Neural progenitor cell (in vitro differentiated cells): Measurements from ENCODE around the gene PTGR3. TPM values are rescaled to one million over a fixed set of nuclear protein-coding genes. Genes with fewer than 3 reads are reported as not detected.
"Not testable (repeated sequence)": the region's sequence is repeated elsewhere in the genome, so short reads cannot be mapped to it uniquely, and the experiment has no call there.

Source experiments
- DNase-seq: peaks from one replicate; pipeline ENCODE4 v3.0.0-alpha.2; 2016; ENCODE audit warnings: low spot score
- H2AFZ ChIP-seq: fragments of 200-600 bp; sonication (generic); replicated peaks from 2 replicates; pipeline ENCODE4 v1.6.1; 2016; ENCODE audit warnings: antibody characterized with exemption
- H3F3A ChIP-seq: fragments of 200-600 bp; sonication (generic); 2 replicates; pipeline ENCODE4 v1.6.1; 2016; ENCODE audit warnings: antibody characterized with exemption, low read depth
- H3K27ac ChIP-seq: fragments of 200-600 bp; sonication (generic); 2 replicates; pipeline ENCODE4 v1.5.1; 2016; ENCODE audit warnings: mild to moderate bottlenecking
- H3K27me3 ChIP-seq: fragments of 200-600 bp; sonication (generic); 2 replicates; pipeline ENCODE4 v1.6.1; 2016; ENCODE audit warnings: mild to moderate bottlenecking, moderate library complexity
- H3K36me3 ChIP-seq: fragments of 200-600 bp; sonication (generic); 2 replicates; pipeline ENCODE4 v1.5.1; 2016
- H3K4me1 ChIP-seq: fragments of 200-600 bp; sonication (generic); 2 replicates; pipeline ENCODE4 v1.6.1; 2016; ENCODE audit warnings: mixed run types
- H3K4me2 ChIP-seq: fragments of 200-600 bp; sonication (generic); 2 replicates; pipeline ENCODE4 v1.6.1; 2016
- H3K4me3 ChIP-seq: fragments of 200-600 bp; sonication (generic); 2 replicates; pipeline ENCODE4 v1.5.1; 2016
- H3K79me2 ChIP-seq: fragments of 200-600 bp; sonication (generic); 2 replicates; pipeline ENCODE4 v1.6.1; 2016; ENCODE audit warnings: low read depth
- H3K9ac ChIP-seq: fragments of 200-600 bp; sonication (generic); 2 replicates; pipeline ENCODE4 v1.6.1; 2016
- H3K9me3 ChIP-seq: fragments of 200-600 bp; sonication (generic); 2 replicates; pipeline ENCODE4 v1.5.1; 2016; ENCODE audit warnings: low read depth
- H4K20me1 ChIP-seq: fragments of 200-600 bp; sonication (generic); 2 replicates; pipeline ENCODE4 v1.6.1; 2016; ENCODE audit warnings: low read depth
- H3K27ac Mint-ChIP-seq: 3 replicates; pipeline ENCODE4 v1.8.0; 2021; ENCODE audit warnings: mixed read lengths
- H3K27me3 Mint-ChIP-seq: 2 replicates; pipeline ENCODE4 v1.8.0; 2022; ENCODE audit warnings: low read depth, mild to moderate bottlenecking, inconsistent platforms, moderate library complexity, mixed read lengths; ENCODE audit not compliant: insufficient read depth
- H3K36me3 Mint-ChIP-seq: 3 replicates; pipeline ENCODE4 v1.8.0; 2021; ENCODE audit warnings: mixed read lengths
- H3K4me1 Mint-ChIP-seq: 3 replicates; pipeline ENCODE4 v1.8.0; 2021; ENCODE audit warnings: mixed read lengths
- H3K4me3 Mint-ChIP-seq: 3 replicates; pipeline ENCODE4 v1.8.0; 2021; ENCODE audit warnings: mild to moderate bottlenecking, moderate library complexity, mixed read lengths
- H3K9me3 Mint-ChIP-seq: 3 replicates; pipeline ENCODE4 v1.8.0; 2020; ENCODE audit warnings: mixed read lengths
- EZH2 ChIP-seq: fragments of 200-600 bp; sonication (generic); IDR thresholded peaks from 2 replicates; pipeline ENCODE4 v1.6.1; 2017; ENCODE audit warnings: antibody characterized with exemption, mild to moderate bottlenecking, moderate library complexity
- EZH2phosphoT487 ChIP-seq: fragments of 200-600 bp; sonication (generic); IDR thresholded peaks from 2 replicates; pipeline ENCODE4 v1.6.1; 2017; ENCODE audit warnings: antibody characterized with exemption
- total RNA-seq: library from RNA; depleted of rRNA; stranded (reverse); fragments of >200 nt; gene quantifications from 2 replicates; pipeline ENCODE4 v1.2.3, GENCODE V29; 2015; ENCODE audit warnings: low replicate concordance
- TF ChIP-seq, protein P1 (sequence below): fragments of 200-600 bp; sonication (generic); IDR thresholded peaks from 2 replicates; pipeline ENCODE4 v1.5.1; 2017; ENCODE audit warnings: antibody characterized with exemption, mild to moderate bottlenecking

Gene PTGR3
- total RNA-seq, 1 donor from 2014 or later: 13.0 TPM

DNA sequence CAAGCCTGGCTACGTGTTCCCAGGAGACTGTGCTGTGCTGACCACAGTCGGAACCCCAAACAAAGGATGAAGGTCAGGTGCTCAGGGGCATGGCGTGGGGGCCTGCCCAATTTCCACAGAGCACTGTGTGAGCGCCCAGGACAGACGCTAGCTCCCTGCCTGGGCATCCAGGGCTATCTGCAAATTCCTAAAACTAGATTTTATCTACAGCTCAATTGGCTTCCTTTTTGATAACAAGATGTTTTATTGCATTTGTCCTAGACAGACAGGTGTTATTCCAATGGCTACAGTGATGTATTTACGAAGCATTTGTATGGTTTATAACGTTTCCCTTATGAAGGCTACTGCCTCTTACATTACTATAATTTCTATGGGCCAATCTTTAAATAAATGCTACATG, 16.0 kb downstream of the PTGR3 start:
- Mint-ChIP-seq H3K4me3 (no peak overlapping the region), H3K36me3 (peaks cover 2% of the 10 kb centered on the region), H3K4me1 (no peaks in the 10 kb centered on the region), H3K9me3 (no peaks in the 10 kb centered on the region), H3K27ac (no peak overlapping the region), H3K27me3 (peaks cover 2% of the 10 kb centered on the region)
- Histone ChIP-seq H3F3A (no peaks in the 10 kb centered on the region), H3K4me3 (no peak overlapping the region), H4K20me1 (no peaks in the 10 kb centered on the region), H3K9ac (no peak overlapping the region), H3K36me3 (no peaks in the 10 kb centered on the region), H3K27me3 (no peaks in the 10 kb centered on the region), H3K27ac (no peak overlapping the region), H3K79me2 (no peaks in the 10 kb centered on the region), H2AFZ (no peak overlapping the region), H3K4me2 (no peak overlapping the region), H3K4me1 (no peaks in the 10 kb centered on the region), H3K9me3 (no peaks in the 10 kb centered on the region)
- DNase-seq: no peak
- TF ChIP-seq, protein P1, sequence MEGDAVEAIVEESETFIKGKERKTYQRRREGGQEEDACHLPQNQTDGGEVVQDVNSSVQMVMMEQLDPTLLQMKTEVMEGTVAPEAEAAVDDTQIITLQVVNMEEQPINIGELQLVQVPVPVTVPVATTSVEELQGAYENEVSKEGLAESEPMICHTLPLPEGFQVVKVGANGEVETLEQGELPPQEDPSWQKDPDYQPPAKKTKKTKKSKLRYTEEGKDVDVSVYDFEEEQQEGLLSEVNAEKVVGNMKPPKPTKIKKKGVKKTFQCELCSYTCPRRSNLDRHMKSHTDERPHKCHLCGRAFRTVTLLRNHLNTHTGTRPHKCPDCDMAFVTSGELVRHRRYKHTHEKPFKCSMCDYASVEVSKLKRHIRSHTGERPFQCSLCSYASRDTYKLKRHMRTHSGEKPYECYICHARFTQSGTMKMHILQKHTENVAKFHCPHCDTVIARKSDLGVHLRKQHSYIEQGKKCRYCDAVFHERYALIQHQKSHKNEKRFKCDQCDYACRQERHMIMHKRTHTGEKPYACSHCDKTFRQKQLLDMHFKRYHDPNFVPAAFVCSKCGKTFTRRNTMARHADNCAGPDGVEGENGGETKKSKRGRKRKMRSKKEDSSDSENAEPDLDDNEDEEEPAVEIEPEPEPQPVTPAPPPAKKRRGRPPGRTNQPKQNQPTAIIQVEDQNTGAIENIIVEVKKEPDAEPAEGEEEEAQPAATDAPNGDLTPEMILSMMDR: no peak
- TF ChIP-seq EZH2phosphoT487 (no peak), EZH2 (no peak)

DNA sequence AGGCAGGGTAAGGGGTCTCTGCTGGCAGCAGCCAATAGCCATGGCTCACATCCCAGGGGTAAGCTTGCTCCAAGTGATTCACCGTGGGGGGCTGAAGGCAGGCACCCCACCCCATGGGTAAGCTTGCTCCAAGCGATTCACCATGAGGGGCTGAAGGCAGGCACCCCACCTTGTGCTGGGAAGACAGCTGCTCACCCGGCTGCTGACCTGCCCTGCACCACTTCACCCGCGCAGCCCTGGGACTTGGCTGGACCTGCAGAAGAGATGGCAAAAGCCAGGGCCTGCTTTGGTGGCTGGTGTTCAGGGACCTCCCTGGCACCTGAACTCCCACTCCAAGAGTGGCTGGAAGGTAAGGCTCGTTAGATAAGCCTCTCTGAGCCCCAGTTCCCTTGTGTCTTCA, 19.2 kb downstream of the PTGR3 start:
- H3K4me1 ChIP-seq: no peaks in the 10 kb centered on the region
- no peak overlapping the region for H3K4me3 ChIP-seq
- no peaks in the 10 kb centered on the region for H3K79me2 ChIP-seq
- no peak for DNase-seq
- Mint-ChIP-seq H3K27me3 (peaks cover 5% of the 10 kb centered on the region), H3K27ac (no peak overlapping the region), H3K36me3 (no peaks in the 10 kb centered on the region), H3K4me3 (no peak overlapping the region), H3K9me3 (no peaks in the 10 kb centered on the region), H3K4me1 (no peaks in the 10 kb centered on the region)
- no peak overlapping the region for H3K4me2 ChIP-seq
- H3K36me3 ChIP-seq: no peaks in the 10 kb centered on the region
- H3K27me3 ChIP-seq: no peaks in the 10 kb centered on the region
- H4K20me1 ChIP-seq: no peaks in the 10 kb centered on the region
- no peak overlapping the region for H3K9ac ChIP-seq
- no peaks in the 10 kb centered on the region for H3K9me3 ChIP-seq
- H3K27ac ChIP-seq: no peak overlapping the region
- TF ChIP-seq, protein P1: no peak
- TF ChIP-seq EZH2phosphoT487: no peak
- TF ChIP-seq EZH2: no peak
- H2AFZ ChIP-seq: no peak overlapping the region
- H3F3A ChIP-seq: no peaks in the 10 kb centered on the region

DNA sequence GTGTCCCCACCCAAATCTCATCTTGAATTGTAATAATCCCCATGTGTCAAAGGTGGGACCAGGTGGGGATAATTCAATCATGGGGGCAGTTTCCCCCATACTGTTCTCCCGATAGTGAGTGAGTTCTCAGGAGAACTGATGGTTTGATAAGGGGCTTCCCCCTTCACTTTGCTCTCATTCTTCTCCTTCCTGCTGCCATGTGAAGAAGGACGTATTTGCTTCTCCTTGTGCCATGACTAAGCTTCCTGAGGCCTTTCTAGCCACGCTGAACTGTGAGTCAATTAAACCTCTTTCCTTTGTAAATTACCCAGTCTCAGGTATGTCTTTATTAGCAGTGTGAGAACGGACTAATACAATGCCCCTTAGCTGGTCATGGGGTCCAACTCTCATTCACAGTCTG, 21.2 kb downstream of the PTGR3 start:
- not testable (repeated sequence) for H3F3A ChIP-seq, H3K27me3 ChIP-seq, H4K20me1 ChIP-seq, H3K27me3 Mint-ChIP-seq, H3K4me3 Mint-ChIP-seq, H3K4me1 Mint-ChIP-seq, H3K9me3 Mint-ChIP-seq, H3K27ac Mint-ChIP-seq, DNase-seq, H3K9me3 ChIP-seq, H3K9ac ChIP-seq, H2AFZ ChIP-seq, H3K4me1 ChIP-seq, H3K36me3 Mint-ChIP-seq, H3K4me2 ChIP-seq, H3K4me3 ChIP-seq, H3K79me2 ChIP-seq, H3K36me3 ChIP-seq, H3K27ac ChIP-seq

DNA sequence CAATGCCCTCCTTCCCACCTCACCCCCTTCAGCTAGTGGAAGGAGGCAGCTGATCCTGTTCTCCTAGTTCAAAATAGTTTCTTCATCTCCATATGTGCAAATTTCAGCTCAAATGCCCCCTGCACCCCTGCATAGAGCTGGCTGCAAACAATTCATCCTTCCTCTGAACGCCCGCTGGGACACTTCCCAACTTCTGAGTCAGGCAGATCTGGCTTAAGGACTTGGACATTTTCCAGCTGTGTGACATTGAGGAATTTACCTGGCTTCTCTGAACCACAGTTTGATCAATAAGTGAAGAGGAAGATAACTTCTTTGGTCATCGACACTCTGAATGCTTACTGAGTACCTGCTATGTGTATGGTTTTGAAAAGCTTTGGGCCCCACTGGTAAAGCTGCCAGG, 23.5 kb downstream of the PTGR3 start:
- H3K9me3 Mint-ChIP-seq: no peaks in the 10 kb centered on the region
- no peaks in the 10 kb centered on the region for H3K36me3 Mint-ChIP-seq
- no peak for DNase-seq
- Histone ChIP-seq H3K27ac (no peak overlapping the region), H3K4me3 (no peak overlapping the region), H3K36me3 (no peaks in the 10 kb centered on the region), H2AFZ (no peak overlapping the region), H3F3A (no peaks in the 10 kb centered on the region), H3K4me1 (no peaks in the 10 kb centered on the region), H3K4me2 (no peak overlapping the region), H3K79me2 (no peaks in the 10 kb centered on the region), H3K9ac (no peak overlapping the region), H3K9me3 (no peaks in the 10 kb centered on the region), H3K27me3 (no peaks in the 10 kb centered on the region), H4K20me1 (no peaks in the 10 kb centered on the region)
- H3K4me3 Mint-ChIP-seq: no peak overlapping the region
- H3K4me1 Mint-ChIP-seq: no peaks in the 10 kb centered on the region
- TF ChIP-seq EZH2: no peak
- no peak for TF ChIP-seq EZH2phosphoT487
- TF ChIP-seq, protein P1: no peak
- H3K27ac Mint-ChIP-seq: no peak overlapping the region
- H3K27me3 Mint-ChIP-seq: peaks cover 3% of the 10 kb centered on the region
